Keratinocyte (primary cell): ENCODE measurements around the gene INTS14. TPM values are rescaled to one million over a fixed set of nuclear protein-coding genes. Genes with fewer than 3 reads are reported as not detected.

Source experiments
- DNase-seq: peaks from one replicate; pipeline ENCODE4 v3.0.0-alpha.2; 2011; ENCODE audit warnings: low read depth, missing footprints, low spot score
- FAIRE-seq: peaks from 2 replicates; lab custom pipeline; 2011; peaks lifted over from hg19 to GRCh38; lab: Jason Lieb, UNC
- H2AFZ ChIP-seq: 2 replicates; pipeline ENCODE4 v1.6.0; 2012; ENCODE audit warnings: low read length, control low read depth, inconsistent platforms; ENCODE audit not compliant: control insufficient read depth
- H3K27ac ChIP-seq: 2 replicates; pipeline ENCODE4 v1.5.1; 2011; ENCODE audit warnings: low read length; ENCODE audit not compliant: control insufficient read depth, insufficient read depth
- H3K27me3 ChIP-seq: 3 replicates; pipeline ENCODE4 v1.6.0; 2011; ENCODE audit warnings: low read length; ENCODE audit not compliant: control insufficient read depth, insufficient read depth; ENCODE audit errors: extremely low read depth
- H3K36me3 ChIP-seq, 2 experiments: 2 replicates in 1 of 2; 3 replicates in 1 of 2; pipeline ENCODE4 v1.5.1; 2011; ENCODE audit warnings: low read length in 2 of 2, mild to moderate bottlenecking in 1 of 2; ENCODE audit not compliant: control insufficient read depth in 2 of 2, insufficient read depth in 2 of 2; ENCODE audit errors: extremely low read depth in 1 of 2
- H3K4me1 ChIP-seq: 3 replicates; pipeline ENCODE4 v1.5.1; 2011; ENCODE audit warnings: low read length; ENCODE audit not compliant: control insufficient read depth, insufficient read depth; ENCODE audit errors: extremely low read depth
- H3K4me2 ChIP-seq: 3 replicates; pipeline ENCODE4 v1.6.0; 2011; ENCODE audit warnings: low read depth, low read length; ENCODE audit not compliant: control insufficient read depth, insufficient read depth; ENCODE audit errors: extremely low read depth
- H3K4me3 ChIP-seq, 3 experiments: fragments of 200-600 bp in 1 of 3; sonication (generic) in 1 of 3; 2 replicates in 2 of 3; 3 replicates in 1 of 3; pipeline ENCODE4 v1.5.1; 2011 to 2016; ENCODE audit warnings: low read length in 3 of 3, mild to moderate bottlenecking in 3 of 3, control low read depth in 2 of 3, inconsistent platforms in 1 of 3, low read depth in 1 of 3, mixed read lengths in 1 of 3, mixed run types in 1 of 3, moderate library complexity in 1 of 3; ENCODE audit not compliant: control insufficient read depth in 2 of 3, insufficient read depth in 2 of 3; ENCODE audit errors: extremely low read depth in 1 of 3
- H3K79me2 ChIP-seq: 2 replicates; pipeline ENCODE4 v1.6.0; 2012; ENCODE audit warnings: low read length; ENCODE audit not compliant: control insufficient read depth, insufficient read depth
- H3K9ac ChIP-seq: 3 replicates; pipeline ENCODE4 v1.6.0; 2011; ENCODE audit warnings: low read length; ENCODE audit not compliant: control insufficient read depth, insufficient read depth; ENCODE audit errors: extremely low read depth
- H3K9me1 ChIP-seq: 3 replicates; pipeline ENCODE4 v1.6.0; 2011; ENCODE audit warnings: low read length; ENCODE audit not compliant: control insufficient read depth, insufficient read depth; ENCODE audit errors: extremely low read depth
- H3K9me3 ChIP-seq: 2 replicates; pipeline ENCODE4 v1.5.1; 2012; ENCODE audit warnings: low read depth, low read length; ENCODE audit not compliant: control insufficient read depth
- H4K20me1 ChIP-seq: 3 replicates; pipeline ENCODE4 v1.6.0; 2011; ENCODE audit warnings: low read length; ENCODE audit not compliant: control insufficient read depth, insufficient read depth; ENCODE audit errors: extremely low read depth
- CTCF ChIP-seq, 3 experiments: IDR thresholded peaks in 1 of 3; conservative IDR thresholded peaks in 1 of 3; optimal IDR thresholded peaks in 1 of 3; 2 replicates in 2 of 3; 3 replicates in 1 of 3; pipeline versions ENCODE3 to v1.5.1; 2011; ENCODE audit warnings: low read length in 3 of 3, mild to moderate bottlenecking in 3 of 3, moderate library complexity in 2 of 3, control low read depth in 1 of 3, inconsistent platforms in 1 of 3; ENCODE audit not compliant: insufficient read depth in 2 of 3; ENCODE audit errors: extremely low read depth in 1 of 3
- EZH2 ChIP-seq: IDR thresholded peaks from one replicate; pipeline ENCODE4 v1.6.1; 2012; ENCODE audit warnings: inconsistent platforms, mild to moderate bottlenecking, low read length, moderate library complexity
- dilution Hi-C: fragments of 300-500 bp; cut with MboI; formaldehyde crosslinking; loops from one replicate; pipeline ENCODE4 v1.7.0; 2020; ENCODE audit warnings: low sequenced_read_pairs; ENCODE audit not compliant: extremely low pct_ligation_motif_present
- polyA plus RNA-seq, 5 experiments: library from polyadenylated mRNA; depleted of rRNA in 3 of 5; stranded (reverse) in 3 of 5; stranded (forward) in 1 of 5; unstranded in 1 of 5; fragments of >200 nt; gene quantifications; 1 replicate in 1 of 5; 2 replicates in 3 of 5; 3 replicates in 1 of 5; pipeline versions ENCODE4 v1.2.1 to v1.2.3, GENCODE V29; 2011 to 2012; ENCODE audit warnings: missing spikeins in 2 of 5, low read depth in 1 of 5, low replicate concordance in 1 of 5

The INTS14 gene
- polyA plus RNA-seq, 1 donor (not counting 4 experiments of a cell fraction or from before 2014, with no cell fraction given): 51.0 TPM

GRCh38 chr15:65558997-65559760 lies 51.8 kb downstream of the INTS14 start:
- Histone ChIP-seq H3K4me1 (no peaks in the 10 kb centered on the region), H3K4me2 (no peak overlapping the region), H4K20me1 (no peaks in the 10 kb centered on the region), H3K9me3 (no peaks in the 10 kb centered on the region), H3K9me1 (no peaks in the 10 kb centered on the region), H3K27me3 (no peaks in the 10 kb centered on the region), H2AFZ (no peak overlapping the region), H3K79me2 (no peaks in the 10 kb centered on the region), H3K9ac (no peak overlapping the region), H3K27ac (no peak overlapping the region), H3K4me3 (no peak overlapping the region), H3K36me3 (peaks cover 16% of the 10 kb centered on the region in 2 experiments)
- TF ChIP-seq EZH2: no peak
- dilution Hi-C loops: no loop called here
- FAIRE-seq (no peak), DNase-seq (no peak)

GRCh38 chr15:65558336-65558735 lies 52.6 kb downstream of the INTS14 start:
- H3K27me3 ChIP-seq: no peaks in the 10 kb centered on the region
- no peaks in the 10 kb centered on the region for H3K9me1 ChIP-seq
- no peak for FAIRE-seq
- H4K20me1 ChIP-seq: no peaks in the 10 kb centered on the region
- no peaks in the 10 kb centered on the region for H3K4me1 ChIP-seq
- H3K4me3 ChIP-seq: no peak overlapping the region
- H2AFZ ChIP-seq: no peak overlapping the region
- no peak overlapping the region for H3K27ac ChIP-seq
- TF ChIP-seq CTCF (optimal IDR thresholded peaks at IDR 0.05 in 1 of 3, IDR thresholded peaks at IDR 0.05 in 1 of 3, conservative IDR thresholded peaks at IDR 0.05 in 1 of 3; ENCODE audit: extremely low read depth in 1 of 3, insufficient read depth in 2 of 3, low read length in 3 of 3): no peak
- no peak for TF ChIP-seq EZH2
- no peak overlapping the region for H3K4me2 ChIP-seq
- H3K79me2 ChIP-seq: peaks cover 2% of the 10 kb centered on the region
- dilution Hi-C loops: no loop called here
- peaks cover 16 to 20% of the 10 kb centered on the region in 2 experiments for H3K36me3 ChIP-seq
- H3K9ac ChIP-seq: no peak overlapping the region
- DNase-seq: no peak
- no peaks in the 10 kb centered on the region for H3K9me3 ChIP-seq
